ENCODE measurements around the gene DAZAP2. TPM values are rescaled to one million over a fixed set of nuclear protein-coding genes. Genes with fewer than 3 reads are reported as not detected.

Gene DAZAP2
- polyA plus RNA-seq, 1 donor from 2014 or later = 97.9 TPM

GRCh38 chr12:51265024-51265423 is 26.4 kb downstream of the DAZAP2 start:
- no peak overlapping the region for H3K4me3 ChIP-seq (ENCODE audit: low read length)
- H3K79me2 ChIP-seq (replicated peaks; ENCODE audit: insufficient read depth, low read length) = no peaks in the 10 kb centered on the region
- TF ChIP-seq REST (IDR thresholded peaks at IDR 0.05; ENCODE audit: borderline replicate concordance) (no peak), CTCF (IDR thresholded peaks at IDR 0.05; ENCODE audit: poor library complexity, severe bottlenecking) (no peak), POLR2AphosphoS5 (IDR thresholded peaks at IDR 0.05) (no peak), MXI1 (conservative IDR thresholded peaks at IDR 0.05; ENCODE audit: poor library complexity, severe bottlenecking) (no peak), TAF1 (IDR thresholded peaks at IDR 0.05; ENCODE audit: low read depth) (no peak), EZH2 (IDR thresholded peaks at IDR 0.05; ENCODE audit: borderline replicate concordance, insufficient read depth, low read length, poor library complexity, severe bottlenecking) (no peak), EP300 (conservative IDR thresholded peaks at IDR 0.05; ENCODE audit: poor library complexity, severe bottlenecking) (no peak), SMC3 (conservative IDR thresholded peaks at IDR 0.05; ENCODE audit: poor library complexity) (no peak)
- H3K9me3 ChIP-seq (ENCODE audit: low read length) = no peaks in the 10 kb centered on the region
- no peak overlapping the region for H3K27ac ChIP-seq (ENCODE audit: low read length)
- H3K4me2 ChIP-seq (ENCODE audit: low read length) = no peak overlapping the region
- H3K27me3 ChIP-seq (ENCODE audit: insufficient read depth, low read depth, low read length) = peaks cover 13% of the 10 kb centered on the region
- H3F3A ChIP-seq (ENCODE audit: insufficient read depth, low read length, poor library complexity, severe bottlenecking) = no peaks in the 10 kb centered on the region
- no peak overlapping the region for H2AFZ ChIP-seq (ENCODE audit: low read depth, low read length)
- no peaks in the 10 kb centered on the region for H3K36me3 ChIP-seq (ENCODE audit: insufficient read depth, low read length)
- no peak overlapping the region for H3K9ac ChIP-seq (ENCODE audit: low read length)
- no peaks in the 10 kb centered on the region for H3K9me2 ChIP-seq (ENCODE audit: insufficient read depth, low read length)
- no peaks in the 10 kb centered on the region for H4K20me1 ChIP-seq (ENCODE audit: insufficient read depth)

- H3K4me2 ChIP-seq (ENCODE audit: low read length) = no peak overlapping the region
- no peaks in the 10 kb centered on the region for H3F3A ChIP-seq (ENCODE audit: insufficient read depth, low read length, poor library complexity, severe bottlenecking)
- no peaks in the 10 kb centered on the region for H3K9me2 ChIP-seq (ENCODE audit: insufficient read depth, low read length)
- H3K36me3 ChIP-seq (ENCODE audit: insufficient read depth, low read length) = no peaks in the 10 kb centered on the region
- H4K20me1 ChIP-seq (ENCODE audit: insufficient read depth) = no peaks in the 10 kb centered on the region
- H3K9ac ChIP-seq (ENCODE audit: low read length) = no peak overlapping the region
- H3K79me2 ChIP-seq (replicated peaks; ENCODE audit: insufficient read depth, low read length) = no peaks in the 10 kb centered on the region
- peak overlapping the region; percentile 79 for H3K4me3 ChIP-seq (ENCODE audit: low read length)
- TF ChIP-seq REST (IDR thresholded peaks at IDR 0.05; ENCODE audit: borderline replicate concordance) (no peak), EZH2 (IDR thresholded peaks at IDR 0.05; ENCODE audit: borderline replicate concordance, insufficient read depth, low read length, poor library complexity, severe bottlenecking) (no peak), SMC3 (conservative IDR thresholded peaks at IDR 0.05; ENCODE audit: poor library complexity) (peak; percentile 65), POLR2AphosphoS5 (IDR thresholded peaks at IDR 0.05) (no peak), RAD21 (conservative IDR thresholded peaks at IDR 0.05) (peak; percentile 58), TAF1 (IDR thresholded peaks at IDR 0.05; ENCODE audit: low read depth) (no peak), MXI1 (conservative IDR thresholded peaks at IDR 0.05; ENCODE audit: poor library complexity, severe bottlenecking) (peak; percentile 6), EP300 (conservative IDR thresholded peaks at IDR 0.05; ENCODE audit: poor library complexity, severe bottlenecking) (no peak), CTCF (IDR thresholded peaks at IDR 0.05; ENCODE audit: poor library complexity, severe bottlenecking) (peak; percentile 68)
- H3K9me3 ChIP-seq (ENCODE audit: low read length) = no peaks in the 10 kb centered on the region
- no peak overlapping the region for H3K27ac ChIP-seq (ENCODE audit: low read length)
- H3K27me3 ChIP-seq (ENCODE audit: insufficient read depth, low read depth, low read length) = peaks cover 29% of the 10 kb centered on the region
- H2AFZ ChIP-seq (ENCODE audit: low read depth, low read length) = no peak overlapping the region
Observed at GRCh38 chr12:51269174-51270066, 30.8 kb downstream of the DAZAP2 start.

Data from neural cell (in vitro differentiated cells).